ENCODE results near the gene WDR62.

The WDR62 gene

GRCh38 chr19:36054119-36054732 lies 471 bp upstream of the WDR62 start, which contains the start of gene THAP8:
Gene THAP8, minus strand, starts transcription at chr19:36054285. Its CDS starts 68 bp downstream, at chr19:36054217.
- Histone ChIP-seq H2AK5ac (ENCODE audit: low read length) (peak within 1 kb of the TSS; percentile 80), H3K9ac (ENCODE audit: low read length) (peak within 1 kb of the TSS; percentile 88), H3K4me3 (ENCODE audit: low read length) (peak within 1 kb of the TSS; percentile 76), H2BK5ac (ENCODE audit: low read length) (peak within 1 kb of the TSS; percentile 56), H3K18ac (ENCODE audit: low read length) (no peak within 1 kb of the TSS), H2BK120ac (ENCODE audit: low read depth, low read length) (no peak within 1 kb of the TSS), H3K4me2 (ENCODE audit: low read length) (peak within 1 kb of the TSS; percentile 94), H3K27ac (ENCODE audit: low read depth, low read length) (peak within 1 kb of the TSS; percentile 91), H2BK15ac (replicated peaks; ENCODE audit: low read depth) (no peak within 1 kb of the TSS), H3K79me1 (ENCODE audit: low read length) (peaks cover 9% of the 10 kb centered on the region), H3K36me3 (ENCODE audit: control insufficient read depth, insufficient read depth, low read length) (no peaks in the 10 kb centered on the region), H4K8ac (ENCODE audit: low read depth, low read length) (no peak within 1 kb of the TSS), H3K23ac (ENCODE audit: low read length) (no peak within 1 kb of the TSS), H3K4ac (ENCODE audit: low read depth, low read length) (no peak within 1 kb of the TSS), H3K56ac (ENCODE audit: low read length) (peak within 1 kb of the TSS; percentile 95), H4K5ac (ENCODE audit: low read length) (no peak within 1 kb of the TSS), H3K27me3 (ENCODE audit: insufficient read depth, low read length, poor library complexity) (no peaks in the 10 kb centered on the region), H3K79me2 (ENCODE audit: control insufficient read depth, insufficient read depth, low read length) (peaks cover 20% of the 10 kb centered on the region), H3K4me1 (ENCODE audit: control insufficient read depth, low read depth, low read length) (peaks cover 8% of the 10 kb centered on the region)
- no CpG with 5 or more reads among the region's 56 CpGs for WGBS (ENCODE audit: extremely low coverage, insufficient coverage, low lambda C conversion rate)
- peak; percentile 99 for DNase-seq

GRCh38 chr19:36058481-36059179 lies 3.9 kb downstream of the WDR62 start:
- Histone ChIP-seq H2BK15ac (replicated peaks; ENCODE audit: low read depth) (no peak overlapping the region), H3K4me2 (ENCODE audit: low read length) (no peak overlapping the region), H3K56ac (ENCODE audit: low read length) (no peak overlapping the region), H2AK5ac (ENCODE audit: low read length) (no peak overlapping the region), H3K79me2 (ENCODE audit: control insufficient read depth, insufficient read depth, low read length) (peaks cover 21% of the 10 kb centered on the region), H3K27me3 (ENCODE audit: insufficient read depth, low read length, poor library complexity) (no peaks in the 10 kb centered on the region), H3K18ac (ENCODE audit: low read length) (no peak overlapping the region), H2BK5ac (ENCODE audit: low read length) (no peak overlapping the region), H3K4me1 (ENCODE audit: control insufficient read depth, low read depth, low read length) (peaks cover 3% of the 10 kb centered on the region), H3K4ac (ENCODE audit: low read depth, low read length) (no peak overlapping the region), H3K23ac (ENCODE audit: low read length) (no peak overlapping the region), H3K36me3 (ENCODE audit: control insufficient read depth, insufficient read depth, low read length) (peaks cover 8% of the 10 kb centered on the region), H2BK120ac (ENCODE audit: low read depth, low read length) (no peak overlapping the region), H3K27ac (ENCODE audit: low read depth, low read length) (no peak overlapping the region), H4K8ac (ENCODE audit: low read depth, low read length) (no peak overlapping the region), H4K5ac (ENCODE audit: low read length) (no peak overlapping the region), H3K4me3 (ENCODE audit: low read length) (no peak overlapping the region), H3K79me1 (ENCODE audit: low read length) (peaks cover 13% of the 10 kb centered on the region), H3K9ac (ENCODE audit: low read length) (no peak overlapping the region)
- DNase-seq, result no peak
- WGBS (ENCODE audit: extremely low coverage, insufficient coverage, low lambda C conversion rate), result no CpG with 5 or more reads among the region's 12 CpGs

GRCh38 chr19:36059180-36059910 lies 4.6 kb downstream of the WDR62 start:
- H3K79me2 ChIP-seq (ENCODE audit: control insufficient read depth, insufficient read depth, low read length), result peaks cover 21% of the 10 kb centered on the region
- H3K4me1 ChIP-seq (ENCODE audit: control insufficient read depth, low read depth, low read length), result peaks cover 2% of the 10 kb centered on the region
- no peak overlapping the region for H3K56ac ChIP-seq (ENCODE audit: low read length)
- no peak overlapping the region for H4K5ac ChIP-seq (ENCODE audit: low read length)
- H3K4me3 ChIP-seq (ENCODE audit: low read length), result no peak overlapping the region
- WGBS (ENCODE audit: extremely low coverage, insufficient coverage, low lambda C conversion rate), result no CpG with 5 or more reads among the region's 6 CpGs
- H4K8ac ChIP-seq (ENCODE audit: low read depth, low read length), result no peak overlapping the region
- no peak overlapping the region for H2BK15ac ChIP-seq (replicated peaks; ENCODE audit: low read depth)
- no peak overlapping the region for H3K9ac ChIP-seq (ENCODE audit: low read length)
- H2AK5ac ChIP-seq (ENCODE audit: low read length), result no peak overlapping the region
- H2BK120ac ChIP-seq (ENCODE audit: low read depth, low read length), result no peak overlapping the region
- peak; percentile 16 for DNase-seq
- H3K18ac ChIP-seq (ENCODE audit: low read length), result no peak overlapping the region
- H3K36me3 ChIP-seq (ENCODE audit: control insufficient read depth, insufficient read depth, low read length), result peaks cover 10% of the 10 kb centered on the region
- H3K4ac ChIP-seq (ENCODE audit: low read depth, low read length), result no peak overlapping the region
- H3K79me1 ChIP-seq (ENCODE audit: low read length), result peaks cover 15% of the 10 kb centered on the region
- no peak overlapping the region for H2BK5ac ChIP-seq (ENCODE audit: low read length)
- H3K27me3 ChIP-seq (ENCODE audit: insufficient read depth, low read length, poor library complexity), result no peaks in the 10 kb centered on the region
- H3K4me2 ChIP-seq (ENCODE audit: low read length), result no peak overlapping the region
- no peak overlapping the region for H3K23ac ChIP-seq (ENCODE audit: low read length)
- no peak overlapping the region for H3K27ac ChIP-seq (ENCODE audit: low read depth, low read length)

- Histone ChIP-seq H3K56ac (ENCODE audit: low read length) (no peak overlapping the region), H3K79me2 (ENCODE audit: control insufficient read depth, insufficient read depth, low read length) (peaks cover 19% of the 10 kb centered on the region), H4K5ac (ENCODE audit: low read length) (no peak overlapping the region)
Observed at GRCh38 chr19:36060430-36060829, 5.7 kb downstream of the WDR62 start.

GRCh38 chr19:36061367-36061766 lies 6.7 kb downstream of the WDR62 start:
- Histone ChIP-seq H3K4me2 (ENCODE audit: low read length) (no peak overlapping the region), H2BK5ac (ENCODE audit: low read length) (no peak overlapping the region), H3K79me2 (ENCODE audit: control insufficient read depth, insufficient read depth, low read length) (peaks cover 12% of the 10 kb centered on the region), H4K5ac (ENCODE audit: low read length) (no peak overlapping the region), H2BK120ac (ENCODE audit: low read depth, low read length) (no peak overlapping the region), H4K8ac (ENCODE audit: low read depth, low read length) (no peak overlapping the region), H3K79me1 (ENCODE audit: low read length) (peaks cover 12% of the 10 kb centered on the region), H3K9ac (ENCODE audit: low read length) (no peak overlapping the region), H3K27me3 (ENCODE audit: insufficient read depth, low read length, poor library complexity) (no peaks in the 10 kb centered on the region), H3K4me1 (ENCODE audit: control insufficient read depth, low read depth, low read length) (no peaks in the 10 kb centered on the region), H2BK15ac (replicated peaks; ENCODE audit: low read depth) (no peak overlapping the region), H3K56ac (ENCODE audit: low read length) (no peak overlapping the region), H3K23ac (ENCODE audit: low read length) (no peak overlapping the region), H3K18ac (ENCODE audit: low read length) (no peak overlapping the region), H3K36me3 (ENCODE audit: control insufficient read depth, insufficient read depth, low read length) (peaks cover 14% of the 10 kb centered on the region), H3K4ac (ENCODE audit: low read depth, low read length) (no peak overlapping the region), H2AK5ac (ENCODE audit: low read length) (no peak overlapping the region), H3K27ac (ENCODE audit: low read depth, low read length) (no peak overlapping the region), H3K4me3 (ENCODE audit: low read length) (no peak overlapping the region)
- WGBS (ENCODE audit: extremely low coverage, insufficient coverage, low lambda C conversion rate), result no CpG with 5 or more reads among the region's 2 CpGs
- no peak for DNase-seq

More at GRCh38 chr19:36060430-36060829, 5.7 kb downstream of the WDR62 start:
- no peak overlapping the region for H3K4me3 ChIP-seq (ENCODE audit: low read length)
- peak; percentile 53 for DNase-seq
- peaks cover 2% of the 10 kb centered on the region for H3K4me1 ChIP-seq (ENCODE audit: control insufficient read depth, low read depth, low read length)
- H2BK120ac ChIP-seq (ENCODE audit: low read depth, low read length), result no peak overlapping the region
- H3K36me3 ChIP-seq (ENCODE audit: control insufficient read depth, insufficient read depth, low read length), result peaks cover 10% of the 10 kb centered on the region
- H4K8ac ChIP-seq (ENCODE audit: low read depth, low read length), result no peak overlapping the region
- WGBS (ENCODE audit: extremely low coverage, insufficient coverage, low lambda C conversion rate), result no CpG with 5 or more reads among the region's 4 CpGs
- no peak overlapping the region for H3K4me2 ChIP-seq (ENCODE audit: low read length)
- H3K27me3 ChIP-seq (ENCODE audit: insufficient read depth, low read length, poor library complexity), result no peaks in the 10 kb centered on the region
- no peak overlapping the region for H3K23ac ChIP-seq (ENCODE audit: low read length)
- peaks cover 15% of the 10 kb centered on the region for H3K79me1 ChIP-seq (ENCODE audit: low read length)
- no peak overlapping the region for H2BK5ac ChIP-seq (ENCODE audit: low read length)
- H3K9ac ChIP-seq (ENCODE audit: low read length), result no peak overlapping the region
- H2BK15ac ChIP-seq (replicated peaks; ENCODE audit: low read depth), result no peak overlapping the region
- H3K18ac ChIP-seq (ENCODE audit: low read length), result no peak overlapping the region
- no peak overlapping the region for H3K4ac ChIP-seq (ENCODE audit: low read depth, low read length)
- no peak overlapping the region for H3K27ac ChIP-seq (ENCODE audit: low read depth, low read length)
- H2AK5ac ChIP-seq (ENCODE audit: low read length), result no peak overlapping the region

All from mesendoderm (in vitro differentiated cells).